Ascending aorta (tissue), 2 donors: Measurements from ENCODE around the gene LRRC25. TPM values are rescaled to one million over a fixed set of nuclear protein-coding genes. Genes with fewer than 3 reads are reported as not detected.
A peak's percentile ranks its signal among the peaks of the same experiment; 100 is the strongest.

Experiments used
- DNase-seq, 2 donors: peaks; one replicate each; pipeline ENCODE4 v3.0.0-alpha.2; 2019; ENCODE audit warnings: low spot score in 2 of 2
- H3K27ac ChIP-seq, 2 donors: fragments of 200-600 bp; sonication (generic); one replicate each; pipeline ENCODE4 v1.5.1; 2016 to 2017; ENCODE audit warnings: mild to moderate bottlenecking in 1 of 2
- H3K27me3 ChIP-seq: fragments of 200-600 bp; sonication (generic); one replicate; pipeline ENCODE4 v1.5.1; 2017
- H3K36me3 ChIP-seq, 2 donors: fragments of 200-600 bp; sonication (generic); one replicate each; pipeline ENCODE4 v1.5.1; 2016
- H3K4me1 ChIP-seq, 2 donors: fragments of 200-600 bp; sonication (generic); one replicate each; pipeline ENCODE4 v1.5.1; 2016 to 2017; ENCODE audit warnings: mild to moderate bottlenecking in 1 of 2
- H3K4me3 ChIP-seq, 2 donors: fragments of 200-600 bp; sonication (generic); one replicate each; pipeline ENCODE4 v1.5.1; 2016 to 2017; ENCODE audit warnings: mild to moderate bottlenecking in 1 of 2
- H3K9me3 ChIP-seq, 2 donors: fragments of 200-600 bp; sonication (generic); one replicate each; pipeline ENCODE4 v1.5.1; 2016
- CTCF ChIP-seq, 3 experiments: fragments of 200-600 bp in 2 of 3; fragments of 450-650 bp in 1 of 3; sonication (generic) in 2 of 3; IDR thresholded peaks; one replicate each; pipeline ENCODE4 v1.5.1; 2016 to 2019; ENCODE audit warnings: antibody characterized with exemption in 3 of 3, mild to moderate bottlenecking in 1 of 3, moderate library complexity in 1 of 3
- intact Hi-C: fragments of 100-400 bp; cut with DNase I; formaldehyde crosslinking; loops from one replicate; pipeline ENCODE4 v1.15.1; 2023
- total RNA-seq: library from RNA; depleted of rRNA; stranded (reverse); fragments of >200 nt; gene quantifications from one replicate; pipeline ENCODE4 v1.1.0, GENCODE V29; 2016

Gene LRRC25
- total RNA-seq, 1 donor from 2014 or later, result 6.9 TPM

GRCh38 chr19:18443831-18444230 lies 46.4 kb upstream of the LRRC25 start:
- no peak for DNase-seq
- H3K27ac ChIP-seq, result no peak overlapping the region
- intact Hi-C loops, result no loop called here
- no peak for TF ChIP-seq CTCF (IDR thresholded peaks at IDR 0.05)
- no peak overlapping the region for H3K4me3 ChIP-seq
- H3K9me3 ChIP-seq, result no peaks in the 10 kb centered on the region
- H3K4me1 ChIP-seq, result peaks cover 3 to 5% of the 10 kb centered on the region in 2 donors
- no peaks in the 10 kb centered on the region for H3K27me3 ChIP-seq
- H3K36me3 ChIP-seq, result peaks cover 45 to 58% of the 10 kb centered on the region in 2 donors

- Histone ChIP-seq H3K27me3 (no peaks in the 10 kb centered on the region), H3K4me1 (peaks cover 4 to 10% of the 10 kb centered on the region in 2 donors), H3K4me3 (no peak overlapping the region), H3K9me3 (no peaks in the 10 kb centered on the region), H3K36me3 (peaks cover 41 to 53% of the 10 kb centered on the region in 2 donors), H3K27ac (no peak overlapping the region)
- intact Hi-C loops, result no loop called here
- no peak for DNase-seq
- no peak for TF ChIP-seq CTCF (IDR thresholded peaks at IDR 0.05)
Measured at GRCh38 chr19:18443406-18443805, 46.0 kb upstream of the LRRC25 start.

GRCh38 chr19:18442941-18443340 lies 45.5 kb upstream of the LRRC25 start:
- intact Hi-C loops, result no loop called here
- Histone ChIP-seq H3K9me3 (no peaks in the 10 kb centered on the region), H3K4me1 (peaks cover 7 to 14% of the 10 kb centered on the region in 2 donors), H3K27ac (no peak overlapping the region), H3K36me3 (peaks cover 38 to 49% of the 10 kb centered on the region in 2 donors), H3K4me3 (no peak overlapping the region), H3K27me3 (no peaks in the 10 kb centered on the region)
- no peak for DNase-seq
- no peak for TF ChIP-seq CTCF (IDR thresholded peaks at IDR 0.05)

GRCh38 chr19:18441804-18442788 lies 44.7 kb upstream of the LRRC25 start:
- no peak for TF ChIP-seq CTCF (IDR thresholded peaks at IDR 0.05)
- H3K36me3 ChIP-seq, result peaks cover 34 to 43% of the 10 kb centered on the region in 2 donors
- H3K27ac ChIP-seq, result no peak overlapping the region
- H3K9me3 ChIP-seq, result no peaks in the 10 kb centered on the region
- intact Hi-C loops, result no loop called here
- no peaks in the 10 kb centered on the region for H3K27me3 ChIP-seq
- H3K4me1 ChIP-seq, result peaks cover 7 to 21% of the 10 kb centered on the region in 2 donors
- H3K4me3 ChIP-seq, result no peak overlapping the region
- no peak for DNase-seq

GRCh38 chr19:18440936-18441803 lies 43.7 kb upstream of the LRRC25 start:
- peak overlapping the region in 1 of 2 donors; percentile 9 for H3K27ac ChIP-seq

More at GRCh38 chr19:18440936-18441803, 43.7 kb upstream of the LRRC25 start:
- peaks cover 25 to 34% of the 10 kb centered on the region in 2 donors for H3K36me3 ChIP-seq
- no peaks in the 10 kb centered on the region for H3K9me3 ChIP-seq
- no peaks in the 10 kb centered on the region for H3K27me3 ChIP-seq
- intact Hi-C loops, result no loop called here
- no peak overlapping the region for H3K4me3 ChIP-seq
- DNase-seq, result no peak
- H3K4me1 ChIP-seq, result peaks cover 12 to 27% of the 10 kb centered on the region in 2 donors
- TF ChIP-seq CTCF (IDR thresholded peaks at IDR 0.05), result no peak
